ENCODE results near the gene CNGA3.

DNA sequence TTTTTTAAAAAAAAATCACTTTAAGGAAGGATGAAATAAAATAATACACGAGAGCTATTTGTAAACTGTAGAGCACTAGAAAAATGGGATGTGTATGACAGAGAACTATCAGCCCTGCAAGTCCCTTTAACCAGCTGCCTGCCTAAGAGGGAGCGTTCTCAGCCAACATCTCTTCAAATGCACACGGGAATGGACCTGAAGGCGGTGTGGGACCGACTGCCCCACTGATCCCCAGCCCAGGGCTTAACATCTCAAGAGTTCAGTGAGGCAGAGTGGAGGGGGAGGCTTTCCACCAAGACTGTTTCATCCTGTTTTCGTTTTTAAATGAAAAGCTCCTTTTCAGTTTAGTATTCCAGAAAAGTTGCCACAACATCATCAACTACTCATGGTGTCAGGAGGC lies 100.6 kb downstream of the CNGA3 start:
- TF ChIP-seq, protein P1, sequence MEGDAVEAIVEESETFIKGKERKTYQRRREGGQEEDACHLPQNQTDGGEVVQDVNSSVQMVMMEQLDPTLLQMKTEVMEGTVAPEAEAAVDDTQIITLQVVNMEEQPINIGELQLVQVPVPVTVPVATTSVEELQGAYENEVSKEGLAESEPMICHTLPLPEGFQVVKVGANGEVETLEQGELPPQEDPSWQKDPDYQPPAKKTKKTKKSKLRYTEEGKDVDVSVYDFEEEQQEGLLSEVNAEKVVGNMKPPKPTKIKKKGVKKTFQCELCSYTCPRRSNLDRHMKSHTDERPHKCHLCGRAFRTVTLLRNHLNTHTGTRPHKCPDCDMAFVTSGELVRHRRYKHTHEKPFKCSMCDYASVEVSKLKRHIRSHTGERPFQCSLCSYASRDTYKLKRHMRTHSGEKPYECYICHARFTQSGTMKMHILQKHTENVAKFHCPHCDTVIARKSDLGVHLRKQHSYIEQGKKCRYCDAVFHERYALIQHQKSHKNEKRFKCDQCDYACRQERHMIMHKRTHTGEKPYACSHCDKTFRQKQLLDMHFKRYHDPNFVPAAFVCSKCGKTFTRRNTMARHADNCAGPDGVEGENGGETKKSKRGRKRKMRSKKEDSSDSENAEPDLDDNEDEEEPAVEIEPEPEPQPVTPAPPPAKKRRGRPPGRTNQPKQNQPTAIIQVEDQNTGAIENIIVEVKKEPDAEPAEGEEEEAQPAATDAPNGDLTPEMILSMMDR (IDR thresholded peaks at IDR 0.05; ENCODE audit: low read length): no peak
- no peak for TF ChIP-seq EZH2 (IDR thresholded peaks at IDR 0.05; ENCODE audit: borderline replicate concordance, low read length)

Measured in OCI-LY1 (cell line).